SU-DHL-6 (cell line): Measurements from ENCODE around the gene MAGEB3.

Source experiments
- H2AFZ ChIP-seq: fragments of 200-600 bp; sonication (generic); 2 replicates; pipeline ENCODE4 v1.6.1; 2014; ENCODE audit warnings: low read depth, mild to moderate bottlenecking, moderate library complexity, mixed read lengths, antibody characterized with exemption, low read length; ENCODE audit not compliant: severe bottlenecking
- H3F3A ChIP-seq: fragments of 200-600 bp; shearing (Covaris generic); 2 replicates; pipeline ENCODE4 v1.6.0; 2016; ENCODE audit warnings: antibody characterized with exemption, mild to moderate bottlenecking; ENCODE audit not compliant: insufficient read depth
- H3K27ac ChIP-seq: fragments of 200-600 bp; sonication (generic); 2 replicates; pipeline ENCODE4 v1.5.1; 2016; ENCODE audit warnings: low read depth, mild to moderate bottlenecking, low read length, moderate library complexity, mixed read lengths
- H3K27me3 ChIP-seq: fragments of 200-600 bp; sonication (generic), shearing (Covaris generic); 2 replicates; pipeline ENCODE4 v1.6.0; 2014; ENCODE audit warnings: mild to moderate bottlenecking, low read length
- H3K36me3 ChIP-seq: fragments of 200-600 bp; sonication (generic); 2 replicates; pipeline ENCODE4 v1.6.1; 2014; ENCODE audit warnings: mild to moderate bottlenecking, low read length, mixed read lengths
- H3K4me2 ChIP-seq: fragments of 300-600, 200-600 bp; shearing (Covaris generic), sonication (generic); 2 replicates; pipeline ENCODE4 v1.6.0; 2014; ENCODE audit warnings: low read length, low read depth, mild to moderate bottlenecking; ENCODE audit not compliant: poor library complexity, severe bottlenecking
- H3K4me3 ChIP-seq: fragments of 200-600 bp; sonication (generic); 2 replicates; pipeline ENCODE4 v1.5.1; 2014; ENCODE audit warnings: antibody characterized with exemption, low read length, mild to moderate bottlenecking, mixed read lengths; ENCODE audit not compliant: insufficient read depth, poor library complexity, severe bottlenecking
- H3K79me2 ChIP-seq: fragments of 200-600 bp; sonication (generic); 2 replicates; pipeline ENCODE4 v1.6.1; 2014; ENCODE audit warnings: mild to moderate bottlenecking, low read length, moderate library complexity; ENCODE audit not compliant: insufficient read depth
- H3K9ac ChIP-seq: fragments of 200-600 bp; sonication (generic); 2 replicates; pipeline ENCODE4 v1.7.0; 2014; ENCODE audit warnings: mild to moderate bottlenecking, low read length
- H3K9me2 ChIP-seq: fragments of 200-600 bp; sonication (generic); replicated peaks from 2 replicates; pipeline ENCODE4 v1.6.1; 2014; ENCODE audit warnings: low read length; ENCODE audit not compliant: insufficient read depth
- H3K9me3 ChIP-seq: fragments of 200-600 bp; sonication (generic); 2 replicates; pipeline ENCODE4 v1.6.1; 2014; ENCODE audit warnings: low read length, mixed read lengths; ENCODE audit not compliant: insufficient read depth
- H4K20me1 ChIP-seq: fragments of 200-600 bp; sonication (generic); 2 replicates; pipeline ENCODE4 v1.6.1; 2014; ENCODE audit warnings: low read depth, mild to moderate bottlenecking, antibody characterized with exemption, low read length, moderate library complexity, mixed read lengths
- EZH2phosphoT487 ChIP-seq: fragments of 200-600 bp; sonication (generic), shearing (Covaris generic); conservative IDR thresholded peaks from 2 replicates; pipeline ENCODE4 v1.6.1; 2018; ENCODE audit warnings: mild to moderate bottlenecking, antibody characterized with exemption, low read length, moderate library complexity, mixed read lengths
- TF ChIP-seq, protein P1 (sequence below): fragments of 200-600 bp; sonication (generic); IDR thresholded peaks from one replicate; pipeline ENCODE4 v1.5.1; 2017; ENCODE audit warnings: antibody characterized with exemption, mild to moderate bottlenecking, low read length, moderate library complexity; ENCODE audit not compliant: insufficient read depth, poor library complexity, severe bottlenecking

MAGEB3 gene

DNA sequence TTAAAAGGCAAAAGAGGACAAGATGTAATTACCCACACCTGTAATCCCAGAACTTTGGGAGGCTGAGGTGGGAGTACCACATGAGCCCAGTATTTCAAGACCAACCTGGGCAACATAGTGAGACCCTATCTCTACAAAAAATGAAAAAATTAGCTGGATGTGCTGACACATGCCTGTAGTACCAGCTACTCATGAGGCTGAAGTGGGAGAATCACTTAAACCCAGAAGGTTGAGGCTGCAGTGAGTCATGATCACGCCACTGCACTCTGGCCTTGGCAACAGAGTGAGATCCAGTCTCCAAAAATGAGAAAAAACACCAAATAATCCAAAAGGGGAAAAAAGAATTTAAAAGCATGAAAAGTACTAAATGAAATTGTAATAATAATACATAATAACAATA is 47.9 kb downstream of the MAGEB3 start:
- Histone ChIP-seq H3K27ac (no peak overlapping the region), H3K9ac (no peak overlapping the region), H3K79me2 (no peaks in the 10 kb centered on the region), H3F3A (no peaks in the 10 kb centered on the region), H3K36me3 (no peaks in the 10 kb centered on the region), H4K20me1 (no peaks in the 10 kb centered on the region), H3K9me3 (no peaks in the 10 kb centered on the region), H3K4me2 (no peak overlapping the region), H3K9me2 (no peaks in the 10 kb centered on the region), H2AFZ (no peak overlapping the region), H3K4me3 (no peak overlapping the region), H3K27me3 (no peaks in the 10 kb centered on the region)
- TF ChIP-seq, protein P1, sequence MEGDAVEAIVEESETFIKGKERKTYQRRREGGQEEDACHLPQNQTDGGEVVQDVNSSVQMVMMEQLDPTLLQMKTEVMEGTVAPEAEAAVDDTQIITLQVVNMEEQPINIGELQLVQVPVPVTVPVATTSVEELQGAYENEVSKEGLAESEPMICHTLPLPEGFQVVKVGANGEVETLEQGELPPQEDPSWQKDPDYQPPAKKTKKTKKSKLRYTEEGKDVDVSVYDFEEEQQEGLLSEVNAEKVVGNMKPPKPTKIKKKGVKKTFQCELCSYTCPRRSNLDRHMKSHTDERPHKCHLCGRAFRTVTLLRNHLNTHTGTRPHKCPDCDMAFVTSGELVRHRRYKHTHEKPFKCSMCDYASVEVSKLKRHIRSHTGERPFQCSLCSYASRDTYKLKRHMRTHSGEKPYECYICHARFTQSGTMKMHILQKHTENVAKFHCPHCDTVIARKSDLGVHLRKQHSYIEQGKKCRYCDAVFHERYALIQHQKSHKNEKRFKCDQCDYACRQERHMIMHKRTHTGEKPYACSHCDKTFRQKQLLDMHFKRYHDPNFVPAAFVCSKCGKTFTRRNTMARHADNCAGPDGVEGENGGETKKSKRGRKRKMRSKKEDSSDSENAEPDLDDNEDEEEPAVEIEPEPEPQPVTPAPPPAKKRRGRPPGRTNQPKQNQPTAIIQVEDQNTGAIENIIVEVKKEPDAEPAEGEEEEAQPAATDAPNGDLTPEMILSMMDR, result no peak
- no peak for TF ChIP-seq EZH2phosphoT487

DNA sequence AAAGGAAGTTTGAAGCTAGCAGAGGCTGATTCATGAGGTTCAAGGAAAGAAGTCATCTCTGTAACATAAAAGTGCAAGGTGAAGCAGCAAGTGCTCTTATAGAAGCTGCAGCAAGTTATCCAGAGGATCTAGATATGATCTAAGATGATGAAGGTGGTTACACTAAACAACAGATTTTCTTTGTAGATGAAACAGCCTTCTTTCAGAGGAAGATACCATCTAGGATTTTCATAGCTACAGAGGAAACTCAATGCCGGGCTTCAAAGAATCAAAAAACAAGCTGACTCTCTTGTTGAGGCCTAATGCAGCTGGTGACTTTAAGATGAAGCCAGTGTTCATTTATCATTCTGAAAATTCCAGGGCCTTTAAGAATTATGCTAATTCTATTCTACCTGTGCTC is 50.0 kb downstream of the MAGEB3 start:
- H2AFZ ChIP-seq, result no peak overlapping the region
- H3K27ac ChIP-seq, result no peak overlapping the region
- no peaks in the 10 kb centered on the region for H3K27me3 ChIP-seq
- no peak overlapping the region for H3K4me3 ChIP-seq
- H3K9ac ChIP-seq, result no peak overlapping the region
- no peaks in the 10 kb centered on the region for H3F3A ChIP-seq
- H3K4me2 ChIP-seq, result no peak overlapping the region
- no peaks in the 10 kb centered on the region for H3K36me3 ChIP-seq
- no peaks in the 10 kb centered on the region for H3K79me2 ChIP-seq
- TF ChIP-seq, protein P1, result no peak
- TF ChIP-seq EZH2phosphoT487, result no peak
- no peaks in the 10 kb centered on the region for H3K9me3 ChIP-seq
- no peaks in the 10 kb centered on the region for H4K20me1 ChIP-seq
- H3K9me2 ChIP-seq, result no peaks in the 10 kb centered on the region

DNA sequence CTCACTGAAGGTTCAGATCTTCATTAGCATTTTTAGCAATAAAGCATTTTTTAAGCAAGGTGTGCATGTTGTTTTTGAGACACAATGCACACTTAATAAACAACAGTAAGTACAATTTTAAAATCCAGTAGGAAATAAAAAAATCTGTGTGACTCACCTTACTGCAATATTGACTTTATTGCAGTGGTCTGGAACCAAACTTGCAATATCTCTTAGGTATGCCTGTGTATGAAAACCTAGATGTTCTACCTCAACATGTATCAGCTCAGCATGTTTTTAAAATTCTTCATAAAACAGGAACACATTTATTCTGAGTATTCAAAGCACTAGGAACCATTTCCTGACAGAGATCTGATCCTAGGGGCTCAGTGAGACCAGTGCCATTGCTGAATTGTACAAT is 52.1 kb downstream of the MAGEB3 start:
- H3K9ac ChIP-seq, result no peak overlapping the region
- H3K9me2 ChIP-seq, result no peaks in the 10 kb centered on the region
- H3K79me2 ChIP-seq, result no peaks in the 10 kb centered on the region
- no peaks in the 10 kb centered on the region for H3K27me3 ChIP-seq
- no peak overlapping the region for H3K4me2 ChIP-seq
- H2AFZ ChIP-seq, result no peak overlapping the region
- H3F3A ChIP-seq, result no peaks in the 10 kb centered on the region
- H3K27ac ChIP-seq, result no peak overlapping the region
- no peaks in the 10 kb centered on the region for H3K36me3 ChIP-seq
- H3K4me3 ChIP-seq, result no peak overlapping the region
- TF ChIP-seq, protein P1, result no peak
- TF ChIP-seq EZH2phosphoT487, result no peak
- no peaks in the 10 kb centered on the region for H4K20me1 ChIP-seq
- no peaks in the 10 kb centered on the region for H3K9me3 ChIP-seq
